IMR-90 (cell line): ENCODE measurements around the gene SH2D5. TPM values are rescaled to one million over a fixed set of nuclear protein-coding genes. Genes with fewer than 3 reads are reported as not detected.
A peak's percentile ranks its signal among the peaks of the same experiment; 100 is the strongest.

Experiments used
- ATAC-seq: fragments of 200-7000 bp; cut with Tn5 transposase; 2 replicates; pipeline ENCODE4 v1.9.1; 2020; ENCODE audit warnings: low read depth, mild to moderate bottlenecking, moderate library complexity
- BruUV-seq: library from RNA; stranded (reverse); fragments of 400-500 nt; replicated peaks from 2 replicates; lab custom pipeline; 2021; lab: Mats Ljungman, UMichigan
- CTCF ChIA-PET: fragments of 300-600 bp; formaldehyde crosslinking; extraction: SDS; loops from one replicate; lab custom pipeline; 2021; ENCODE audit warnings: antibody characterized with exemption; lab: Yijun Ruan, JAX
- POLR2A ChIA-PET: fragments of 300-600 bp; sonication (Branson Sonifier 250); formaldehyde crosslinking; loops from one replicate; lab custom pipeline; 2022; ENCODE audit warnings: antibody characterized with exemption; ENCODE audit not compliant: unreplicated experiment; lab: Charles Lee
- DNase-seq: peaks from one replicate; pipeline ENCODE4 v3.0.0; 2013
- H2AFZ ChIP-seq: replicated peaks from 2 replicates; pipeline ENCODE3; 2013; ENCODE audit warnings: low read length, mild to moderate bottlenecking; ENCODE audit not compliant: poor library complexity
- H2AK5ac ChIP-seq: 2 replicates; pipeline ENCODE4 v1.6.1; 2013; ENCODE audit warnings: low read depth, low read length, inconsistent platforms
- H2AK9ac ChIP-seq: replicated peaks from 2 replicates; pipeline ENCODE3; 2013; ENCODE audit warnings: mild to moderate bottlenecking, low read depth, low read length, moderate library complexity; ENCODE audit not compliant: poor library complexity
- H2BK120ac ChIP-seq: 2 replicates; pipeline ENCODE4 v1.6.1; 2013; ENCODE audit warnings: low read depth, low read length, inconsistent platforms
- H2BK15ac ChIP-seq: 3 replicates; pipeline ENCODE4 v1.6.1; 2013; ENCODE audit warnings: low read depth, low read length, inconsistent platforms
- H2BK20ac ChIP-seq: 2 replicates; pipeline ENCODE4 v1.6.1; 2013; ENCODE audit warnings: low read depth, mild to moderate bottlenecking, inconsistent platforms, low read length, moderate library complexity
- H2BK5ac ChIP-seq: 2 replicates; pipeline ENCODE4 v1.6.1; 2013; ENCODE audit warnings: mild to moderate bottlenecking, low read depth, low read length, inconsistent platforms; ENCODE audit not compliant: poor library complexity, severe bottlenecking
- H3K14ac ChIP-seq: replicated peaks from 2 replicates; pipeline ENCODE4 v1.6.1; 2013; ENCODE audit warnings: low read depth, low read length, inconsistent platforms
- H3K18ac ChIP-seq: 2 replicates; pipeline ENCODE4 v1.6.1; 2013; ENCODE audit warnings: low read depth, low read length, control low read depth
- H3K23ac ChIP-seq: 2 replicates; pipeline ENCODE4 v1.6.1; 2013; ENCODE audit warnings: low read depth, low read length, inconsistent platforms
- H3K27ac ChIP-seq: 2 replicates; pipeline ENCODE4 v1.5.1; 2013; ENCODE audit warnings: mild to moderate bottlenecking, control low read depth, low read length; ENCODE audit not compliant: insufficient read depth
- H3K27me3 ChIP-seq: 2 replicates; pipeline ENCODE4 v1.6.1; 2013; ENCODE audit warnings: low read length; ENCODE audit not compliant: control insufficient read depth, insufficient read depth
- H3K36me3 ChIP-seq: 2 replicates; pipeline ENCODE4 v1.6.1; 2013; ENCODE audit warnings: low read length, mixed read lengths; ENCODE audit not compliant: control insufficient read depth, insufficient read depth
- H3K4ac ChIP-seq: 2 replicates; pipeline ENCODE4 v1.6.1; 2013; ENCODE audit warnings: low read depth, low read length, inconsistent platforms
- H3K4me1 ChIP-seq: 2 replicates; pipeline ENCODE4 v1.6.1; 2013; ENCODE audit warnings: low read length, mixed read lengths; ENCODE audit not compliant: control insufficient read depth, insufficient read depth
- H3K4me2 ChIP-seq: 2 replicates; pipeline ENCODE4 v1.6.1; 2013; ENCODE audit warnings: low read depth, mild to moderate bottlenecking, control low read depth, low read length, moderate library complexity
- H3K4me3 ChIP-seq: 2 replicates; pipeline ENCODE4 v1.5.1; 2013; ENCODE audit warnings: low read depth, mild to moderate bottlenecking, control low read depth, low read length, moderate library complexity; ENCODE audit not compliant: insufficient read depth
- H3K56ac ChIP-seq: 2 replicates; pipeline ENCODE4 v1.6.1; 2013; ENCODE audit warnings: low read length, inconsistent platforms; ENCODE audit not compliant: insufficient read depth; ENCODE audit errors: extremely low read depth
- H3K79me1 ChIP-seq, 2 experiments: 2 replicates each; pipeline ENCODE4 v1.6.1; 2013; ENCODE audit warnings: low read length in 2 of 2, inconsistent platforms in 1 of 2, low read depth in 1 of 2
- H3K9ac ChIP-seq: 2 replicates; pipeline ENCODE4 v1.6.1; 2013; ENCODE audit warnings: low read depth, low read length, control low read depth
- H3K9me1 ChIP-seq: 2 replicates; pipeline ENCODE4 v1.6.1; 2013; ENCODE audit warnings: low read length, inconsistent platforms; ENCODE audit not compliant: insufficient read depth
- H3K9me3 ChIP-seq: 2 replicates; pipeline ENCODE4 v1.6.1; 2013; ENCODE audit warnings: low read length; ENCODE audit not compliant: control insufficient read depth, insufficient read depth
- H4K20me1 ChIP-seq: 2 replicates; pipeline ENCODE4 v1.6.1; 2013; ENCODE audit warnings: low read length, inconsistent platforms; ENCODE audit not compliant: insufficient read depth
- H4K5ac ChIP-seq: 2 replicates; pipeline ENCODE4 v1.6.1; 2013; ENCODE audit warnings: mild to moderate bottlenecking, low read depth, low read length, control low read depth
- H4K8ac ChIP-seq, 2 experiments: 2 replicates each; pipeline ENCODE4 v1.6.1; 2013; ENCODE audit warnings: low read depth in 2 of 2, low read length in 2 of 2, control low read depth in 1 of 2, inconsistent platforms in 1 of 2
- H4K91ac ChIP-seq: 2 replicates; pipeline ENCODE4 v1.6.1; 2013; ENCODE audit warnings: low read depth, low read length, inconsistent platforms; ENCODE audit not compliant: insufficient read depth
- BHLHE40 ChIP-seq: fragments of 150-350 bp; IDR thresholded peaks from 2 replicates; pipeline ENCODE4 v1.6.1; 2016; ENCODE audit warnings: mild to moderate bottlenecking, low read depth, low read length
- CEBPB ChIP-seq: IDR thresholded peaks from 2 replicates; pipeline ENCODE4 v1.6.1; 2012; ENCODE audit warnings: low read depth, low read length, improper control_type of control experiment
- CHD1 ChIP-seq: IDR thresholded peaks from 2 replicates; pipeline ENCODE4 v1.6.1; 2012; ENCODE audit warnings: low read depth, low read length, improper control_type of control experiment
- ELK1 ChIP-seq: fragments of 150-350 bp; IDR thresholded peaks from 2 replicates; pipeline ENCODE4 v1.6.1; 2016; ENCODE audit warnings: low read depth, mild to moderate bottlenecking, low read length, moderate library complexity, borderline replicate concordance
- FOS ChIP-seq: fragments of 150-350 bp; IDR thresholded peaks from 2 replicates; pipeline ENCODE4 v1.6.1; 2016; ENCODE audit warnings: low read depth, low read length
- MAZ ChIP-seq: IDR thresholded peaks from 2 replicates; pipeline ENCODE4 v1.6.1; 2012; ENCODE audit warnings: low read depth, mild to moderate bottlenecking, low read length, improper control_type of control experiment, moderate library complexity, borderline replicate concordance
- MXI1 ChIP-seq: IDR thresholded peaks from 2 replicates; pipeline ENCODE4 v1.6.1; 2012; ENCODE audit warnings: low read depth, mild to moderate bottlenecking, low read length, moderate library complexity, borderline replicate concordance
- NFE2L2 ChIP-seq: fragments of 150-350 bp; IDR thresholded peaks from 2 replicates; pipeline ENCODE4 v1.6.1; 2016; ENCODE audit warnings: low read depth, mild to moderate bottlenecking, low read length
- POLR2A ChIP-seq: IDR thresholded peaks from 2 replicates; pipeline ENCODE4 v1.6.1; 2012; ENCODE audit warnings: mild to moderate bottlenecking, low read depth, low read length
- RAD21 ChIP-seq: IDR thresholded peaks from 2 replicates; pipeline ENCODE4 v1.6.1; 2012; ENCODE audit warnings: low read length, improper control_type of control experiment
- RFX5 ChIP-seq: IDR thresholded peaks from 2 replicates; pipeline ENCODE4 v1.8.0; 2012; ENCODE audit warnings: low read depth, mild to moderate bottlenecking, low read length, moderate library complexity
- SMC3 ChIP-seq: fragments of 150-350 bp; IDR thresholded peaks from 2 replicates; pipeline ENCODE4 v1.6.1; 2016; ENCODE audit warnings: low read depth, mild to moderate bottlenecking, antibody characterized with exemption, low read length, moderate library complexity
- WGBS, 2 experiments: methylation state at CpG; one replicate each; pipeline versions ENCODE4 v1.1.5 to v1.1.7; 2013; ENCODE audit warnings: missing lambda C conversion rate in 2 of 2; ENCODE audit not compliant: insufficient read length in 1 of 2; ENCODE audit errors: extremely low coverage in 2 of 2; 5-methylcytosine and 5-hydroxymethylcytosine counted together
- dilution Hi-C: fragments of 300-500 bp; cut with HindIII; formaldehyde crosslinking; loops from one replicate; pipeline ENCODE4 v1.14.3; 2018; ENCODE audit warnings: low sequenced_read_pairs; ENCODE audit not compliant: unreplicated experiment
- in situ Hi-C: fragments of 300-500 bp; cut with MboI; formaldehyde crosslinking; loops from 3 replicates; pipeline ENCODE4 v1.14.3; 2019; ENCODE audit warnings: low sequenced_read_pairs, inconsistent platforms, mixed read lengths
- intact Hi-C: fragments of 100-400 bp; cut with micrococcal nuclease; formaldehyde crosslinking; loops from 2 replicates; pipeline ENCODE4 v1.10.0; 2022
- polyA plus RNA-seq, 3 experiments: library from polyadenylated mRNA; depleted of rRNA; stranded (reverse); fragments of >200 nt; gene quantifications; 2 replicates each; pipeline ENCODE4 v1.2.3, GENCODE V29; 2012; ENCODE audit warnings: low replicate concordance in 1 of 3
- total RNA-seq: library from RNA; depleted of rRNA; stranded (reverse); fragments of >200 nt; gene quantifications from 2 replicates; pipeline ENCODE4 v1.2.3, GENCODE V29; 2012
- TF ChIP-seq, protein P1 (sequence below): fragments of 150-350 bp; IDR thresholded peaks from 2 replicates; pipeline ENCODE4 v1.6.1; 2017; ENCODE audit warnings: mild to moderate bottlenecking, antibody characterized with exemption, low read length, low read depth

SH2D5 gene
- total and polyA plus RNA-seq, 2 of the 4 experiments (the other 2 are of a cell fraction) = 7.2 to 14.4 TPM

DNA sequence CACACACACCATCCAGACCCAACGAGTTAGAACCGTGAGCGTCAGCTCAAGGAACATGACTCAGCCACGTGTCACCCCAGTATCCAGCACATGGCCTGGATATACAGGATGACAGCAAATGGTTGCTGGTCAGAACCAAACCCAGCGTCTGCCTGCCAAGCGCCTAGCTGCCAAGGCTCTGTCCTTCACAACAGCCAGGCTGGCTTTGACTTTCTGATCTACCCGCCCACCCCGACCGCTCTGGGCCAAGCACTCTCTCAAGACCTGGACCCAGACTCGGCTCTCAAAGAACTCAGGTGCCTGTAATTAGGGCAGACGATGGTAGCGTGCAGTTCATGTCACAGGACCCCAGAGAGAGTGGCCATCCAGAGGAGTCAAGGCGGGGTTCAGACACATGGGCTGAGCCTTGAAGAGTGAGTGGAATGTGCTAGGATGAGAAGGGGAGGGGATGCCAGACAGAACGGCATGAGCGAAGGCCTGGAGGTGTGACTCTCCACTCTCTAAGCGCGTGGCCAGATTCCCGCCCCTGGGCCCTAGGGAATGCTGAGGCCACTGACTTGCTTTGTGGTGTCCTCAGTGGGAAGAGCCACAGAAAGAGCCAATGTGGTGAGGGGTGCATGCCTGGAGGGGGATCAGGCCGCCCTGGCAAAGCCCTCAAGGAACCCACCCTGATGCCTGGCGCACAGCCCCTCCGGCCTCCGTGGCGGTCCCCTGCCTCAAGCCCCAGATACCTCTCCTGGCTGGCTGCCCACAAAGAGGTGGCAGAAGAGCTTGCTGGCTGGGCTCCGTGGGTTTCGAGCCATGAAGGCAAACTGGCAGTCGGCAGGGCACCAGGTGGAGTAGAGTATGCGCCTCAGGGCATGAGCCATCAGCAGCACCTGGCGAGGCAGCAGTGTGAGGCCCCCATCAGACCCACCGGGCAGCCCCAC, 7.0 kb downstream of the SH2D5 start:
- ATAC-seq (peak; percentile 74), DNase-seq (peak; percentile 92)
- peak overlapping the region; percentile 67 for H2AK5ac ChIP-seq
- H3K18ac ChIP-seq = no peak overlapping the region
- 0 out of 2 replicates have a peak overlapping the region, but pooled peaks have one; percentile 23 for H2BK120ac ChIP-seq
- no peaks in the 10 kb centered on the region; the same call in 1 of the 2 replicates for H4K20me1 ChIP-seq
- H3K23ac ChIP-seq = no peak overlapping the region
- peak overlapping the region; percentile 46; the same call in 1 of the 2 replicates for H3K14ac ChIP-seq
- peak overlapping the region; percentile 65 for H2AFZ ChIP-seq
- H3K36me3 ChIP-seq = no peaks in the 10 kb centered on the region
- H3K9me3 ChIP-seq = no peaks in the 10 kb centered on the region
- peak overlapping the region; percentile 13; the same call in 1 of the 2 replicates for H4K91ac ChIP-seq
- H3K9ac ChIP-seq = no peak overlapping the region
- H3K4ac ChIP-seq = peak overlapping the region; percentile 60
- peak overlapping the region in 1 of 2 experiments; percentile 39; a peak in 1 of 4 replicates for H4K8ac ChIP-seq
- in situ Hi-C loops (no loop called here), dilution Hi-C loops (no loop called here), intact Hi-C loops (no loop called here)
- no peak overlapping the region for H3K27ac ChIP-seq
- ChIA-PET POLR2A (no interaction called here), CTCF (interaction anchor here (0.7 kb wide), 1 partner anchor 29 kb away, joined by 3 read pairs; no protein-coding TSS in a partner anchor)
- H2BK20ac ChIP-seq = no peak overlapping the region; the same call in 1 of the 2 replicates
- 71% methylated on average over 16 of the region's 29 CpGs; no CpG with 5 or more reads in 1 of the 2 experiments for WGBS, 2 experiments
- H3K79me1 ChIP-seq = peaks cover 0 to 18% of the 10 kb centered on the region in 2 experiments; a peak in 2 of 4 replicates
- H2BK5ac ChIP-seq = no peak overlapping the region
- H3K27me3 ChIP-seq = no peaks in the 10 kb centered on the region
- no peak overlapping the region for H3K56ac ChIP-seq
- peak overlapping the region; percentile 36; the same call in 1 of the 3 replicates for H2BK15ac ChIP-seq
- peak overlapping the region; percentile 1 for H2AK9ac ChIP-seq
- 0 out of 2 replicates have a peak, but pooled peaks cover 6% of the 10 kb centered on the region for H3K9me1 ChIP-seq
- H4K5ac ChIP-seq = no peak overlapping the region
- no peak overlapping the region for H3K4me3 ChIP-seq
- BruUV-seq = no TSS peak
- H3K4me1 ChIP-seq = no peaks in the 10 kb centered on the region
- no peak overlapping the region for H3K4me2 ChIP-seq
- TF ChIP-seq RAD21 (no peak), CEBPB (no peak), BHLHE40 (peak; percentile 79), FOS (peak; percentile 44), ELK1 (no peak), NFE2L2 (no peak; the same call in 1 of the 2 replicates), MXI1 (peak; percentile 88), POLR2A (no peak), MAZ (no peak), RFX5 (no peak), CHD1 (no peak), SMC3 (no peak)
- TF ChIP-seq, protein P1, sequence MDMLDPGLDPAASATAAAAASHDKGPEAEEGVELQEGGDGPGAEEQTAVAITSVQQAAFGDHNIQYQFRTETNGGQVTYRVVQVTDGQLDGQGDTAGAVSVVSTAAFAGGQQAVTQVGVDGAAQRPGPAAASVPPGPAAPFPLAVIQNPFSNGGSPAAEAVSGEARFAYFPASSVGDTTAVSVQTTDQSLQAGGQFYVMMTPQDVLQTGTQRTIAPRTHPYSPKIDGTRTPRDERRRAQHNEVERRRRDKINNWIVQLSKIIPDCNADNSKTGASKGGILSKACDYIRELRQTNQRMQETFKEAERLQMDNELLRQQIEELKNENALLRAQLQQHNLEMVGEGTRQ = peak; percentile 76
